Esophagus muscularis mucosa (tissue), 4 donors: ENCODE data around the gene IQGAP2.

Source experiments
- CTCF ChIP-seq, 3 experiments: fragments of 200-600 bp in 2 of 3; fragments of 450-650 bp in 1 of 3; sonication (generic) in 2 of 3; IDR thresholded peaks; one replicate each; pipeline ENCODE4 v1.5.1; 2017 to 2019; ENCODE audit warnings: antibody characterized with exemption in 3 of 3, mild to moderate bottlenecking in 2 of 3, moderate library complexity in 1 of 3
- EP300 ChIP-seq: sonication (generic); formaldehyde crosslinking; IDR thresholded peaks from one replicate; pipeline ENCODE4 v1.6.1; 2017; ENCODE audit warnings: antibody characterized with exemption
- POLR2A ChIP-seq: fragments of 450-650 bp; IDR thresholded peaks from one replicate; pipeline ENCODE4 v1.6.1; 2017; ENCODE audit warnings: antibody characterized with exemption, moderate library complexity, mild to moderate bottlenecking, low read depth
- POLR2AphosphoS5 ChIP-seq, 2 donors: sonication (generic); formaldehyde crosslinking; IDR thresholded peaks; one replicate each; pipeline ENCODE4 v1.6.1; 2017; ENCODE audit warnings: antibody characterized with exemption in 2 of 2

GRCh38 chr5:76483881-76484280, 80.8 kb downstream of the IQGAP2 start:
- TF ChIP-seq CTCF (IDR thresholded peaks at IDR 0.05) (no peak), POLR2A (no peak), POLR2AphosphoS5 (IDR thresholded peaks at IDR 0.05) (no peak), EP300 (no peak)
